ENCODE data around the gene GSG1L. TPM values are rescaled to one million over a fixed set of nuclear protein-coding genes. Genes with fewer than 3 reads are reported as not detected.

GSG1L gene
- total and polyA plus RNA-seq, 9 of the 15 experiments (the other 6 are each of a cell fraction or from before 2014, with no cell fraction given) = not detected

- Histone ChIP-seq H3K9ac (ENCODE audit: insufficient read depth in 1 of 2, low read depth in 2 of 2, low read length in 2 of 2) (no peak overlapping the region), H3K36me3 (ENCODE audit: control insufficient read depth, insufficient read depth, low read length) (no peaks in the 10 kb centered on the region), H3K27ac (ENCODE audit: extremely low read depth, low read depth, low read length) (no peak overlapping the region), H2AFZ (ENCODE audit: low read depth, low read length) (no peak overlapping the region), H3K9me3 (replicated peaks; ENCODE audit: control insufficient read depth, insufficient read depth, low read depth, low read length) (no peaks in the 10 kb centered on the region), H3K4me1 (replicated peaks in 1 of 2; ENCODE audit: control insufficient read depth in 2 of 2, insufficient read depth in 2 of 2, low read length in 2 of 2) (no peaks in the 10 kb centered on the region; a peak in 1 of 5 replicates), H3K79me2 (ENCODE audit: control insufficient read depth, insufficient read depth, low read length) (no peaks in the 10 kb centered on the region), H3K9me1 (ENCODE audit: control insufficient read depth, insufficient read depth, low read length) (no peaks in the 10 kb centered on the region), H4K20me1 (replicated peaks; ENCODE audit: control insufficient read depth, insufficient read depth, low read length) (peaks cover 3% of the 10 kb centered on the region; the same call in 1 of the 2 replicates), H3K4me3 (no peak overlapping the region), H3K4me2 (ENCODE audit: insufficient read depth, low read length) (no peak overlapping the region), H3K27me3 (ENCODE audit: control insufficient read depth in 2 of 2, insufficient read depth in 2 of 2, low read length in 2 of 2) (peaks cover 15 to 46% of the 10 kb centered on the region in 2 experiments; a peak in 4 of 5 replicates)
- WGBS (ENCODE audit: insufficient coverage, low coverage, missing lambda C conversion rate) = under 1% methylated on average over 9 of the region's 9 CpGs
- ATAC-seq (no peak), DNase-seq (ENCODE audit: extremely low read depth in 1 of 4, low spot score in 3 of 4) (no peak), FAIRE-seq (no peak)
- CTCF ChIA-PET (ENCODE audit: low intra/inter-chr PET ratio) = no interaction called here
- POLR2A ChIA-PET = interaction anchor here (0.9 kb wide), 1 partner anchor 9 kb away, joined by 3 read pairs; no protein-coding TSS in a partner anchor
- intact Hi-C loops (cut with micrococcal nuclease) = no loop called here
- no TSS peak for BruUV-seq (replicated peaks)
- TF ChIP-seq CREB5 (CRISPR knock-in tag; IDR thresholded peaks at IDR 0.05) = no peak
- no peak for TF ChIP-seq GTF2E2 (tag; IDR thresholded peaks at IDR 0.05)
- TF ChIP-seq HDAC1 (IDR thresholded peaks at IDR 0.05) = no peak
- TF ChIP-seq HIVEP1 (CRISPR knock-in tag; IDR thresholded peaks at IDR 0.05) = no peak
- TF ChIP-seq BHLHE40 (IDR thresholded peaks at IDR 0.05; ENCODE audit: low read length) = no peak
- no peak for TF ChIP-seq CTBP1 (IDR thresholded peaks at IDR 0.05; ENCODE audit: borderline replicate concordance)
- no peak for TF ChIP-seq ATF4 (CRISPR knock-in tag; IDR thresholded peaks at IDR 0.05)
- no peak for TF ChIP-seq ZEB2 (IDR thresholded peaks at IDR 0.05)
- TF ChIP-seq SMARCB1 (IDR thresholded peaks at IDR 0.05; ENCODE audit: insufficient read length, low read depth) = no peak
- no peak for TF ChIP-seq SMARCA4 (IDR thresholded peaks at IDR 0.05)
- no peak for TF ChIP-seq ZNF3 (CRISPR knock-in tag; IDR thresholded peaks at IDR 0.05)
- no peak for TF ChIP-seq ZNF79 (CRISPR knock-in tag; IDR thresholded peaks at IDR 0.05; ENCODE audit: low read depth)
- no peak for TF ChIP-seq TGIF2 (CRISPR knock-in tag; IDR thresholded peaks at IDR 0.05)
- TF ChIP-seq FIP1L1 (IDR thresholded peaks at IDR 0.05; ENCODE audit: low read depth, low read length, poor library complexity, severe bottlenecking) = no peak
- no peak for TF ChIP-seq PHF8 (IDR thresholded peaks at IDR 0.05; ENCODE audit: borderline replicate concordance, low read length)
- TF ChIP-seq SMARCC2 (IDR thresholded peaks at IDR 0.05; ENCODE audit: low read depth) = no peak
- TF ChIP-seq SRSF7 (optimal IDR thresholded peaks at IDR 0.05; ENCODE audit: low read depth, low read length) = no peak
- TF ChIP-seq TSC22D4 (tag; IDR thresholded peaks at IDR 0.05) = no peak
- TF ChIP-seq NBN (IDR thresholded peaks at IDR 0.05; ENCODE audit: low read depth) = no peak
- no peak for TF ChIP-seq RBM17 (IDR thresholded peaks at IDR 0.05; ENCODE audit: borderline replicate concordance, low read depth, low read length)
- in situ Hi-C loops (cut with MboI) = no loop called here
Measured at GRCh38 chr16:27853101-27853500, 210.4 kb downstream of the GSG1L start.

Data from K562 (cell line).